ENCODE data around the gene WSB1. TPM values are rescaled to one million over a fixed set of nuclear protein-coding genes. Genes with fewer than 3 reads are reported as not detected.
A peak's percentile ranks its signal among the peaks of the same experiment; 100 is the strongest.

WSB1 gene
- total RNA-seq, 1 donor from 2014 or later = 443 TPM

- H3K27ac Mint-ChIP-seq (ENCODE audit: unreplicated experiment) = no peak overlapping the region
- no peak for TF ChIP-seq CTCF (IDR thresholded peaks at IDR 0.05; ENCODE audit: unreplicated experiment)
- H3K36me3 Mint-ChIP-seq (ENCODE audit: low read depth, unreplicated experiment) = peaks cover 31% of the 10 kb centered on the region
- no peak for DNase-seq (ENCODE audit: low spot score)
- H3K9me3 Mint-ChIP-seq (ENCODE audit: unreplicated experiment) = no peaks in the 10 kb centered on the region
- H3K4me3 Mint-ChIP-seq (ENCODE audit: unreplicated experiment) = no peak overlapping the region
- H3K4me1 Mint-ChIP-seq (ENCODE audit: unreplicated experiment) = peaks cover 13% of the 10 kb centered on the region
- peaks cover 10% of the 10 kb centered on the region for H3K27me3 Mint-ChIP-seq (ENCODE audit: unreplicated experiment)
Measured at GRCh38 chr17:27319541-27320221, 25.8 kb downstream of the WSB1 start.

DNA sequence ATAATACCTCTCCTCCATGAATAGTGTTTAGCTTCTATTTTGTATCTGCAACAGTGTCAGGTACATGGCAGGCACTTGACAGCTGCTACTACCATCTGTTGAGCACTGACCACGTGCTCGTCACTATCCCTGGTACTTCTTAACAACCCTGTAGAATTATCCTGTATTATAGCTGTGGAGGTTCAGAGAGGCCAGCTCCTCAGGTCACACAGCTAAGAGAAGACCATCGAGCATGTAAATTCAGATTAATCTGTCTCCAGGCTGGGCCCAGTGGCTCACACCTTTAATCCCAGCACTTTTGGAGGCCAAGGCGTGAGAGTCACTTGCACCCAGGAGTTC lies 26.3 kb downstream of the WSB1 start:
- Mint-ChIP-seq H3K27me3 (ENCODE audit: unreplicated experiment) (peaks cover 10% of the 10 kb centered on the region), H3K9me3 (ENCODE audit: unreplicated experiment) (no peaks in the 10 kb centered on the region), H3K36me3 (ENCODE audit: low read depth, unreplicated experiment) (peaks cover 26% of the 10 kb centered on the region), H3K4me1 (ENCODE audit: unreplicated experiment) (peaks cover 13% of the 10 kb centered on the region), H3K27ac (ENCODE audit: unreplicated experiment) (peak overlapping the region; percentile 8), H3K4me3 (ENCODE audit: unreplicated experiment) (no peak overlapping the region)
- TF ChIP-seq CTCF (IDR thresholded peaks at IDR 0.05; ENCODE audit: unreplicated experiment) = no peak
- DNase-seq (ENCODE audit: low spot score) = no peak

DNA sequence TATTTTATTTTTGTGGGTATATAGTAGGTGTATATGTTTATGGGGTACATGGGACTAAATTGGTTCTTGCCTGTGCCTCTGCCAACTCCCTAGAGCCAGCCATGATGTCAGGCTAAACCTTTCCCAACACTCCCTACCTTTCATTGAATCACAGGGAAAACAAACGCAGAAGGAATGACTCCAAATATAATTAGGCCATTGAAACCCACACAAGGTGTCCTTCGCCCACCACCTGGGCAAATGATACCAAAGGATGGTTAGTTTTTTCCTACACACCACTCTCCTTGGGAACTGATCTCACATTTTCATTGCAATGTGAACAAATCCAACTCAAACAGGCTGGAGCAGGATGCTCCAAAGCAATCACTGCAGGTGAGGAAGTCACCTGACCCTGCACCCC lies 27.5 kb downstream of the WSB1 start:
- Mint-ChIP-seq H3K9me3 (ENCODE audit: unreplicated experiment) (no peaks in the 10 kb centered on the region), H3K4me3 (ENCODE audit: unreplicated experiment) (no peak overlapping the region), H3K27ac (ENCODE audit: unreplicated experiment) (no peak overlapping the region), H3K36me3 (ENCODE audit: low read depth, unreplicated experiment) (peaks cover 20% of the 10 kb centered on the region), H3K27me3 (ENCODE audit: unreplicated experiment) (peaks cover 10% of the 10 kb centered on the region), H3K4me1 (ENCODE audit: unreplicated experiment) (peaks cover 13% of the 10 kb centered on the region)
- no peak for TF ChIP-seq CTCF (IDR thresholded peaks at IDR 0.05; ENCODE audit: unreplicated experiment)
- no peak for DNase-seq (ENCODE audit: low spot score)

DNA sequence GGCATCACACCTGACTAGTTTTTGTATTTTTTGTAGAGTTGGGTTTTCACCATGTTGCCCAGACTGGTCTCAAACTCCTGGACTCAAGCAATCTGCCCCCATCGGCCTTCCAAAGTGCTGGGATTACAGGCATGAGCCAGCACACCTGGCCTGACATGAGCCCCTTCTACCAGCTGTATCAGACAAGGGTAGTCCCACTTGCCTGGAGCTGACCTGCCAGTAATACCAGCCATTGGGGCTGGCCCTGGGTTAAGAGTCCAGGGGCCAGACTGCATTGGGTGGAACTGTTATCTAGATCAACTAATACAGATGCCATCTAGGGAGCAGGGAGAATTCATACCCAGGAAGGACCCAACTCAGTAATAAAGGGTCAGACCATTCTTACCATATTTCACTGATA lies 28.1 kb downstream of the WSB1 start:
- H3K36me3 Mint-ChIP-seq (ENCODE audit: low read depth, unreplicated experiment) = peaks cover 14% of the 10 kb centered on the region
- TF ChIP-seq CTCF (IDR thresholded peaks at IDR 0.05; ENCODE audit: unreplicated experiment) = no peak
- no peak overlapping the region for H3K4me3 Mint-ChIP-seq (ENCODE audit: unreplicated experiment)
- H3K27ac Mint-ChIP-seq (ENCODE audit: unreplicated experiment) = no peak overlapping the region
- peaks cover 13% of the 10 kb centered on the region for H3K4me1 Mint-ChIP-seq (ENCODE audit: unreplicated experiment)
- DNase-seq (ENCODE audit: low spot score) = no peak
- H3K27me3 Mint-ChIP-seq (ENCODE audit: unreplicated experiment) = peaks cover 10% of the 10 kb centered on the region
- H3K9me3 Mint-ChIP-seq (ENCODE audit: unreplicated experiment) = no peaks in the 10 kb centered on the region

GRCh38 chr17:27322690-27323508 lies 29.0 kb downstream of the WSB1 start:
- Mint-ChIP-seq H3K4me1 (ENCODE audit: unreplicated experiment) (peaks cover 13% of the 10 kb centered on the region), H3K4me3 (ENCODE audit: unreplicated experiment) (no peak overlapping the region), H3K36me3 (ENCODE audit: low read depth, unreplicated experiment) (peaks cover 14% of the 10 kb centered on the region), H3K9me3 (ENCODE audit: unreplicated experiment) (no peaks in the 10 kb centered on the region), H3K27ac (ENCODE audit: unreplicated experiment) (peak overlapping the region; percentile 82), H3K27me3 (ENCODE audit: unreplicated experiment) (peaks cover 12% of the 10 kb centered on the region)
- no peak for TF ChIP-seq CTCF (IDR thresholded peaks at IDR 0.05; ENCODE audit: unreplicated experiment)
- DNase-seq (ENCODE audit: low spot score) = no peak

Data from endothelial cell (in vitro differentiated cells).